H7 (cell line): ENCODE data around the gene GPATCH3. TPM values are rescaled to one million over a fixed set of nuclear protein-coding genes. Genes with fewer than 3 reads are reported as not detected.
"Not testable (repeated sequence)": the region's sequence is repeated elsewhere in the genome, so short reads cannot be mapped to it uniquely, and the experiment has no call there.

ENCODE experiments used
- DNase-seq: peaks from one replicate; pipeline ENCODE4 v3.0.0; 2012
- H3K27me3 ChIP-seq: 2 replicates; pipeline ENCODE4 v1.6.0; 2011; ENCODE audit warnings: mild to moderate bottlenecking, low read length; ENCODE audit not compliant: control insufficient read depth, insufficient read depth
- H3K36me3 ChIP-seq: replicated peaks from 2 replicates; pipeline ENCODE4 v1.5.1; 2011; ENCODE audit warnings: low read length; ENCODE audit not compliant: control insufficient read depth, insufficient read depth
- H3K4me3 ChIP-seq: 2 replicates; pipeline ENCODE4 v1.5.1; 2011; ENCODE audit warnings: low read depth, mild to moderate bottlenecking, control low read depth, low read length, moderate library complexity; ENCODE audit not compliant: insufficient read depth
- total RNA-seq: library from RNA; depleted of rRNA; stranded (reverse); fragments of >200 nt; shearing (Covaris generic); gene quantifications from 2 replicates; pipeline ENCODE4 v1.2.3, GENCODE V29; 2014; rRNA removed

GPATCH3 gene, protein sequence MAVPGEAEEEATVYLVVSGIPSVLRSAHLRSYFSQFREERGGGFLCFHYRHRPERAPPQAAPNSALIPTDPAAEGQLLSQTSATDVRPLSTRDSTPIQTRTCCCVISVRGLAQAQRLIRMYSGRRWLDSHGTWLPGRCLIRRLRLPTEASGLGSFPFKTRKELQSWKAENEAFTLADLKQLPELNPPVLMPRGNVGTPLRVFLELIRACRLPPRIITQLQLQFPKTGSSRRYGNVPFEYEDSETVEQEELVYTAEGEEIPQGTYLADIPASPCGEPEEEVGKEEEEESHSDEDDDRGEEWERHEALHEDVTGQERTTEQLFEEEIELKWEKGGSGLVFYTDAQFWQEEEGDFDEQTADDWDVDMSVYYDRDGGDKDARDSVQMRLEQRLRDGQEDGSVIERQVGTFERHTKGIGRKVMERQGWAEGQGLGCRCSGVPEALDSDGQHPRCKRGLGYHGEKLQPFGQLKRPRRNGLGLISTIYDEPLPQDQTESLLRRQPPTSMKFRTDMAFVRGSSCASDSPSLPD
- 16.1 and 23.7 TPM in 2 replicates for total RNA-seq

DNA sequence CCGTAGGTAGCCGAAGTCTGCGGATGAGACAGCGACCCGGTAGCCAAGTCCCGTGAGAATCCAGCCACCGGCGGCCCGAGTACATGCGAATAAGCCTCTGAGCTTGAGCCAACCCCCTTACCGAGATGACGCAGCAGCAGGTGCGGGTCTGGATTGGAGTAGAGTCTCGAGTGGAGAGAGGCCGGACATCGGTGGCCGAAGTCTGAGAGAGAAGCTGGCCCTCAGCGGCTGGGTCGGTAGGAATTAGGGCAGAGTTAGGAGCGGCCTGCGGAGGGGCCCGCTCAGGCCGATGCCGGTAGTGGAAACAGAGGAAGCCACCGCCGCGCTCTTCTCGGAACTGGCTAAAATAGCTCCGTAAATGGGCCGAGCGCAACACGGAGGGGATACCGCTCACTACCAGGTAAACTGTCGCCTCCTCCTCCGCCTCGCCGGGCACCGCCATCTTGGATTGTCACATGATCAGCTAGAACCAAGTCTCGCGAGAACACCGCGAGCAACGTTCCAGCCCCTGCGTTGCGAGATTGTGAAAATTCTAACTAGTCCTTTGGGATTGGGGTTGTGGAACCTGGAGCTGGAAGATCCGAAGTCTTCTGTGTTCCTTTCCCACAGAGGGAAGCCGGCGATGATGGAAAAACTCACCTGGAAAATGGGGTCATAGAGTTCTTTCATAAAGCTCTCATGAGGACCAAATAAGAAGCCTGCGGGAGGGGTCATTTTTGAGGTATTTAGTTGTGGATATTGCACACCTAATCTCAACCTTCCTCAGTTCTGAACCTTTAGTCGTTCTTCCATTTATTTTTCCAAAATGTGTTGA is at the start of gene GPATCH3:
TSS of gene GPATCH3 (minus strand) at position 467 of the 814 bp plus-strand sequence. CDS start at position 442, 25 bp downstream.
- Histone ChIP-seq H3K4me3 (peak within 1 kb of the TSS; percentile 88), H3K36me3 (peaks cover 5% of the 10 kb centered on the region), H3K27me3 (no peaks in the 10 kb centered on the region)
- peak; percentile 94 for DNase-seq

DNA sequence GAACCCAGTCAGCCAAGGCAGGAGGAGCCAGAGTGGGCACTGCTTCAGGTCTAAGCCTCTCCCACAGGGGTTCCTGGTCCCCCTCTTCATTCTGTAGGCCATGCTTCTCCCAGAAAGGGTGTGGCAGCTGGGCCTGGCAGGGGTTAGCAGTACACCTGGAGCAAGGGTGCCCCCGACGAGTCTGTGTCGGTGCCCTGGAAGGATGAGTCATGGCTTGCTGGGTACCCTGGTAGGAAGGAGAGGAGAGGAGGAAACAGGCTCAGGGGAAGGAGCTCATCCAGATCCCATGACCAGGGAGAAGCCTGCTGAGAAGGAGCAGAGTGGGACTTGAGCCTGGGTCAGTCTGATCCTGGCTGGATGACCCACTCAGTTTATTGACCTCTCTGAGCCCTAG is 49.7 kb upstream of the GPATCH3 start:
- Histone ChIP-seq H3K36me3 (peaks cover 26% of the 10 kb centered on the region), H3K4me3 (no peak overlapping the region), H3K27me3 (no peaks in the 10 kb centered on the region)
- DNase-seq = no peak

DNA sequence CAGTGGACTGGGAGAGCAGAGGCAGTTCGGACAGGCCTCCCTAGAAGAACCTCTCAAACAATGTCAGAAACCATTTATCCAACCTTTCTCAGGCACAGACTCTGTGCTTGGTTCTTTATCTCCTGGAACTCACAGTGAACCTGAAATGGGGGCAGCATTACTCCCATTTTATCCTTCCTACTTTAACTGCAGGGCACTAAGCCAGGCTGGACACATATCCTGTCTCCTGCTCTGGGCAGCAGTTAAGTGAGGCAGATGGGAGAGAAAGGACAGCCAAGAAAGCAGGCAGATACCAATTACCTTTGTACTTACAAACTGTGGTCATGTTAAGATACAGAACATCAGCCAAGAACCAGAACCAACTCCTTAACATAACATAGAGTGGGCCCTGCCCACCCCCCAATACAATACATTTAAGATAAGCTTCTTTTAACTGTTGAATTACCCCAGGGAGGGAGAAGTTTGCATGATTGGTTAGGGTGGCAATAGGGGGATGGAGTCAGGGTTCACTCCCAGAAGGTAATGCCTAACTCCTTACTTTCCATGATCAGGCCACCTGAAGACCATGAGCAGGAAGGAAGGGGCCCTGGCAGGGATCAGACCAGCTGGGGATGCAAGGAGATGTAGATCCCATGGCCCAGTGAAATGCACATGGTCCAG is 49.1 kb upstream of the GPATCH3 start:
- no peak overlapping the region for H3K4me3 ChIP-seq
- peaks cover 26% of the 10 kb centered on the region for H3K36me3 ChIP-seq
- no peaks in the 10 kb centered on the region for H3K27me3 ChIP-seq
- no peak for DNase-seq

DNA sequence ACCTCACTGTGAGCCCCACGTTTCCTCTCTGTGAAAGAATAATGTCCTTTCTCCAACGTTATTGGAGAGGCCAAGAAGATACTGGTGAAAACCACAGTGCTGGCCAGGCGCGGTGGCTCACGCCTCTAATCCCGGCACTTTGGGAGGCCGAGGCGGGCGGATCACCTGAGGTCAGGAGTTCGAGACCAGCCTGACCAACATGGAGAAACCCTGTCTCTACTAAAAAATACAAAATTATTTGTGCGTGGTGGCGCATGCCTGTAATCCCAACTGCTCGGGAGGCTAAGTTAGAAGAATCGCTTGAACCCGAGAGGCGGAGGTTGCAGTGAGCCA is 48.4 kb upstream of the GPATCH3 start:
- DNase-seq, H3K4me3 ChIP-seq, H3K27me3 ChIP-seq: not testable (repeated sequence)
- peaks cover 30% of the 10 kb centered on the region for H3K36me3 ChIP-seq

DNA sequence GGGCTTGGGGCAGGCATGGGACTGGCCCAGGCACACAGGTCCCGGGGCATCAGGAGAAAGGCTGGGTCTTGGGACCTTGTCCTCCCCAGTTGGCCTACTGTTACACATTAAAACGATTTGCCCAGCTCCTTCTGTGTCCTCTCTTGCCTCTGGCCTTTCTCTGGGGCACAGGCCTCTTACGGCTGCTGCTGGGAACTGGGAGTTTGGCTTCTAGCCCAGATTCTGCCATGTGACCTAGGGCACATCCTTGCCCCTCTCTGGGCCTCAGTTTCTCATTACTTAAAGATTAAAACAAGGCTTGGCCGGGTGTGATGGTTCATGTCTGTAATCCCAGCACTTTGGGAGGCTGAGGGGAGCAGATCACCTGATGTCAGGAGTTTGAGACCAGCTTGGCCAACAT is 46.0 kb upstream of the GPATCH3 start:
- Histone ChIP-seq H3K4me3 (no peak overlapping the region), H3K36me3 (peaks cover 47% of the 10 kb centered on the region), H3K27me3 (no peaks in the 10 kb centered on the region)
- DNase-seq = no peak

DNA sequence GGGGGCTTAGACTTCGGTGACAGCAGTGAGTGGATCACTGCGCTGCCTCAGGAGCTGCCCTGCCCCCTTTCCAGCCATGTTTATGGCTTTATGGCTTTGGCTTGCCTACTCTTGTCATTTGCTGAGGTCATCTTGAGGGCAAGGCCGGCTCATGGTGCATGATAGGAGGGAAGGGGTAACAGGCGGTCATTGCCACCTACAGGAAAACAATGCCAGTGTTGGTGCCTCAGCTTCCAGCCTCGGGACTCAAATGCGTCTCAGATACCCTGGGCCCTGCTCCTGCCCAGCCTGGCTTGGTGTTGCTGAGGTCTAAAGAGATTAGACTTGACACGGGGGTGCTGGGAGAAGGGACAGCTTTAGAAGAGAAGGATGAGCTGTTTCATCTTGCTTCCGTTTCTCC is 45.5 kb upstream of the GPATCH3 start:
- Histone ChIP-seq H3K4me3 (no peak overlapping the region), H3K36me3 (peaks cover 45% of the 10 kb centered on the region), H3K27me3 (no peaks in the 10 kb centered on the region)
- no peak for DNase-seq

DNA sequence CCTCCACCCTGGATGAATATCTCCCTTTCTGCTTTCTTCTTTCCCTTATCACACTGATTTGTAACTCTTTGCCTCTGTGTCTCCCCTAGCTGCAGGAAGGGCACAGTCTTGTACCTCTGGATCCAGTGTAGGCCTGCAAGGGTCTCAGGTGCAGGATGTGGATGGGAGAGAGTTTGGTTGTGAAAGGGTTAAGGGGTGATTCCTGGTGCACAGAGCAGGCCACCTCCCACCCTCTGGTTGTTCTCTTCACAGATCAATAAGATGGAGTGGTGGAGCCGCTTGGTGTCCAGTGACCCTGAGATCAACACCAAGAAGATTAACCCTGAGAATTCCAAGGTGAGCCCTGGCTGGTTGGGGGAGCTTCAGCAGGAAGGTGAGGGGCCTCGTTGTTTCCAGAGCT is 44.9 kb upstream of the GPATCH3 start:
- DNase-seq = no peak
- H3K4me3 ChIP-seq = no peak overlapping the region
- peaks cover 44% of the 10 kb centered on the region for H3K36me3 ChIP-seq
- H3K27me3 ChIP-seq = no peaks in the 10 kb centered on the region

DNA sequence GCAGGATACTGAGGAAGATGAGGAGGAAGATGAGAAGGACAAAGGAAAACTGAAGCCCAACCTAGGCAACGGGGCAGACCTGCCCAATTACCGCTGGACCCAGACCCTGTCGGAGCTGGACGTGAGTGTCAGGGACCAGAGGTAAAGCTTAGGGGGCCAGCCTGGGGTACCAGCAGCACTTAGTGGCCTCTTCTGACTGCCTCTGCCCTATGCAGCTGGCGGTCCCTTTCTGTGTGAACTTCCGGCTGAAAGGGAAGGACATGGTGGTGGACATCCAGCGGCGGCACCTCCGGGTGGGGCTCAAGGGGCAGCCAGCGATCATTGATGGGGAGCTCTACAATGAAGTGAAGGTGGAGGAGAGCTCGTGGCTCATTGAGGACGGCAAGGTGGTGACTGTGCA is 42.4 kb upstream of the GPATCH3 start:
- peaks cover 38% of the 10 kb centered on the region for H3K36me3 ChIP-seq

DNA sequence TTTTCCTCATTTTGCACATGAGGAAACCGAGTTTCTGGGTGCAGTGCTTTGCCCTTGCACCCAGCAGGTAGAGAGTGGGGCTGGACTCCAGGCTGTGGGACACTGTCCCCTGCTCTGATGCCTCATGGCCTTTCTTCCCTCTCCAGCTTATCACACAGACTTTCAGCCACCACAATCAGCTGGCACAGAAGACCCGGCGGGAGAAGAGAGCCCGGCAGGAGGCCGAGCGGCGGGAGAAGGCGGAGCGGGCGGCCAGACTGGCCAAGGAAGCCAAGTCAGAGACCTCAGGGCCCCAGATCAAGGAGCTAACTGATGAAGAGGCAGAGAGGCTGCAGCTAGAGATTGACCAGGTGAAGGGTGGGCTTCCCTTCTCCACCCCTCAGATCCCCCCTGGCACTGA is 41.0 kb upstream of the GPATCH3 start:
- H3K27me3 ChIP-seq = no peaks in the 10 kb centered on the region
- DNase-seq = no peak
- no peak overlapping the region for H3K4me3 ChIP-seq
- peaks cover 38% of the 10 kb centered on the region for H3K36me3 ChIP-seq

More for the DNA sequence above, 42.4 kb upstream of the GPATCH3 start:
- no peak for DNase-seq
- H3K4me3 ChIP-seq = no peak overlapping the region
- H3K27me3 ChIP-seq = no peaks in the 10 kb centered on the region

DNA sequence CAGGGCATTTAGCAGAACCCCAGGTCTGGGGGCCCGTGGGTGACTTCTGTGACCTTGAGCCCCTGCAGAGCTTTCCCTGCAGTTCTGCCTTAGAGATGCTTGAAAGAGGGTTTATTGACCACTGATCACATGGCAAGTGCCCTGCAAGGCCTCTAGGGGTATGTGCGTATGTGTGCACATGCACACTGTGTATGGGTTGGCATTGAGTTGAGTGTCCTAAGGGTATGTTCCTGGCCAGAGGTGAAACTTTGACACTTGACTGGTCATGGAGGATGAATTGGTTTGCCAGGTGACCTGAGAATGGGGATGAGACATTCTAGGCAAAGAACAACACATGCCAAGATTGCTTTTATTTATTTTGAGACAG is 38.4 kb upstream of the GPATCH3 start:
- Histone ChIP-seq H3K27me3 (no peaks in the 10 kb centered on the region), H3K36me3 (peaks cover 23% of the 10 kb centered on the region), H3K4me3 (no peak overlapping the region)
- no peak for DNase-seq

DNA sequence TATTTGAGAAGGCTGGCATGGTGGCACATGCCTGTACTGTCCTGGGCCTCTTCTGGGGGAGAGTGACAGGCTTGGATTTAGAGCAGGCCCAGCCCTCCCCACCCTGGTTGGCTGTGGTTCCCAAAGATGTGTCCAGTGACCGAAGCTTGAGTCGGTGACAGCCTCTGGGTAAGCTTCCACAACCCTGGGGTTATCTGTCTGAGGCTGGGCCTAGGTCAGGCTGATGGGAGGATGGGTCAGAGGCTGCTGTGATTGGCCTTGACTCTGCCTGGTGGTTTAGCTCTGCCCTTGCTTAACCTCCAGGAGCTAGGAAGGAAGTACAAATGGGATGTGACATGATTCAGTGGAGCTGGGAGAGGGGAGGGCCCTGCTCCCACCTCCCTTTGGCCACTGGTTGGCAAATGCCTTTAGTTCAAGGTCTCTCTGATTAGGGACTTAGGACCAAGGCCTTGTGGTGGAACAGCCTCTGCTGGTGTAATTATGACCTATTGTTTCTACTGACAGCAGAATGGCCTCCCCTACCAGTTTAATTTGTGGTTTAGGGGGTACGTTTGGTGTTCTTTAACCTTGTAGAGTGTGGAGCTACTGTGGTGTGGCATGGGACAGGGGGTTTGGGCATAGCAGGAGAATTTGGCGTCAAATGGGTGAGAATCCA is 37.9 kb upstream of the GPATCH3 start:
- no peak for DNase-seq
- Histone ChIP-seq H3K4me3 (no peak overlapping the region), H3K36me3 (peaks cover 19% of the 10 kb centered on the region), H3K27me3 (no peaks in the 10 kb centered on the region)

DNA sequence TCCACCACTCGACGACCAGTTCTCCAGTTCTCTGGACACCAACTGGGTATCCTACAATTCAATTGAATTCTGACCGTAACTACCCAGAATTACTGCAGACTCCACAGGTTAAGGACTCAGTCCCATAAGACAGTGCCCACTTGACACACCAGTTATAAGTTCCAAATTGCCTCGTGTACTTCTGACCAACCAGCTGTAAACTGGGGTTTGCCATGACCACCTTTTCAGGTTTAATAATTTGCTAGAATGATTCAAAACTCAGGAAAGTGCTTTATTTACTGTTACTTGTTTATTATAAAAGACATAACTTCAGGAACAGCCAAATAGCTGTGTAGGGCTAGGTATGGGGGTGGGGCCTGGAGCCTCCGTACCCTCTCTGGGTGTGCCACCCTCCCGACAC is 36.6 kb upstream of the GPATCH3 start:
- DNase-seq = no peak
- Histone ChIP-seq H3K27me3 (no peaks in the 10 kb centered on the region), H3K4me3 (no peak overlapping the region), H3K36me3 (peaks cover 9% of the 10 kb centered on the region)

DNA sequence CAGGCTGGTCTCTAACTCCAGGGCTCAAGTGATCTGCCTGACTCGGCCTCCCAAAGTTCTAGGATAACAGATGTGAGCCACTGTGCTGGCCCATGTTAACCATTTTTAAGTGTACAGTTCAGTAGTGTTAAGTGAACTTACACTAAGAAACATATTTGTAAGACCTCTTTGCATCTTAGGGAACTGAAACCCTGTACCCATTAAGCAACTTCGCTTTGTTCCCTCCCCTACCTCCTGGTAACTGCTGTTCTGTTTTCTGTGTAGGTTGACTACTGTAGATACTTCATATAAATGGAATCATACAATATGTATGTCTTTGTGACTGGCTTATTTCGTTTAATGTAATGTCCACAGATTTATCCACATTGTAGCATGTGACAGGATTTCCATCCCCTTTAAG is 32.3 kb upstream of the GPATCH3 start:
- no peaks in the 10 kb centered on the region for H3K27me3 ChIP-seq
- H3K36me3 ChIP-seq = peaks cover 8% of the 10 kb centered on the region
- no peak for DNase-seq
- no peak overlapping the region for H3K4me3 ChIP-seq

DNA sequence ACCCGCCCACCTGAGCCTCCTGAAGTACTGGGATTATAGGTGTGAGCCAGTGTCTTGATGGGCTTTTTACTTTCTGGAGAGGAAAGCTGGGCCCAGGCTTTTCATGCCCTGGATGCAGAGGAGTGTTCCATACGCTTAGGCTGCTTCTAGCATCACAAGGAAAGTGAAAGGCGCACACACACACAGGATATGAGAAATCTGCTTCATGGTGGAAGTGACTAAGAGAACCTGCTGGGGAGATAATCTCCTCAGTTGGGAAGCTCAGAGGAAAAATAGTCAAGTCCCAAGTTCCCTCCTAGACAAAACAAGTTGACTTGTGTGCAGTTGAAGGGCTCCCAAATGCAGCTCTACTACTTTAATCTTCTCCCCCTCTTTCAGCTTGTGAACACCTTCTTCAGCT is 23.4 kb upstream of the GPATCH3 start:
- DNase-seq = no peak
- Histone ChIP-seq H3K36me3 (peaks cover 12% of the 10 kb centered on the region), H3K27me3 (no peaks in the 10 kb centered on the region), H3K4me3 (no peak overlapping the region)
